C4-2B (cell line): ENCODE results near the gene CRB1.

ENCODE experiments used
- ZFX ChIP-seq: fragments of 450-650 bp; IDR thresholded peaks from 2 replicates; pipeline ENCODE4 v1.6.1; 2017
- TF ChIP-seq, protein P1 (sequence below): fragments of 450-650 bp; conservative IDR thresholded peaks from 2 replicates; pipeline ENCODE4 v1.5.1; 2017; ENCODE audit warnings: mild to moderate bottlenecking

DNA sequence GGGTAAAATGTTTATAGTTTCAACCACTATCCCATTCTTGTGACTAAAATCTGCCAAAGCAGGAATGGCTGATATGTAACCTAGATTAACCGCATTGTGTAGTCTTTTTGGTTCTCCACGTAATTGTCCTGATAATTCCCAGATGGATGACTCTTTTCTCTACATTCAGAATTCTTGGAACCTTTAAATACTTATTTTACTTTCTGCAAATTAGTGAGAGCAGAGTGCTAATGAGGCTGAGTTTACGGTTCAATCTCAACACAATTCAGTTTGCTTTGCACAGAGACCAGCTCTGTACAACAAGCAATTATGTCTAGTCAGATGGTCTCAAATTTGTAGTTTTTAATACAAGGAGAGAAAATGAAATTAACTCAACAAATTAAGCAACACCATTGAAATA lies 9.1 kb downstream of the CRB1 start:
- TF ChIP-seq, protein P1, sequence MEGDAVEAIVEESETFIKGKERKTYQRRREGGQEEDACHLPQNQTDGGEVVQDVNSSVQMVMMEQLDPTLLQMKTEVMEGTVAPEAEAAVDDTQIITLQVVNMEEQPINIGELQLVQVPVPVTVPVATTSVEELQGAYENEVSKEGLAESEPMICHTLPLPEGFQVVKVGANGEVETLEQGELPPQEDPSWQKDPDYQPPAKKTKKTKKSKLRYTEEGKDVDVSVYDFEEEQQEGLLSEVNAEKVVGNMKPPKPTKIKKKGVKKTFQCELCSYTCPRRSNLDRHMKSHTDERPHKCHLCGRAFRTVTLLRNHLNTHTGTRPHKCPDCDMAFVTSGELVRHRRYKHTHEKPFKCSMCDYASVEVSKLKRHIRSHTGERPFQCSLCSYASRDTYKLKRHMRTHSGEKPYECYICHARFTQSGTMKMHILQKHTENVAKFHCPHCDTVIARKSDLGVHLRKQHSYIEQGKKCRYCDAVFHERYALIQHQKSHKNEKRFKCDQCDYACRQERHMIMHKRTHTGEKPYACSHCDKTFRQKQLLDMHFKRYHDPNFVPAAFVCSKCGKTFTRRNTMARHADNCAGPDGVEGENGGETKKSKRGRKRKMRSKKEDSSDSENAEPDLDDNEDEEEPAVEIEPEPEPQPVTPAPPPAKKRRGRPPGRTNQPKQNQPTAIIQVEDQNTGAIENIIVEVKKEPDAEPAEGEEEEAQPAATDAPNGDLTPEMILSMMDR = no peak
- TF ChIP-seq ZFX = no peak
